SK-MEL-5 (cell line): ENCODE data around the gene CEP76. TPM values are rescaled to one million over a fixed set of nuclear protein-coding genes. Genes with fewer than 3 reads are reported as not detected.

Experiments
- DNase-seq: peaks from one replicate; pipeline ENCODE4 v3.0.0-alpha.2; 2016; ENCODE audit warnings: low read depth, low spot score
- in situ Hi-C: cut with HindIII; loops from 2 replicates; pipeline ENCODE4 v1.10.0; 2016; ENCODE audit warnings: low sequenced_read_pairs, high pct_unique_total_duplicates, low pct_unique_long_range_greater_than_20kb
- total RNA-seq: library from RNA; depleted of rRNA; stranded (reverse); fragments of >200 nt; shearing (Covaris generic); gene quantifications from 2 replicates; pipeline ENCODE4 v1.2.3, GENCODE V29; 2014

The CEP76 gene
- total RNA-seq, 1 experiment from 2014 or later: 12.6 TPM

DNA sequence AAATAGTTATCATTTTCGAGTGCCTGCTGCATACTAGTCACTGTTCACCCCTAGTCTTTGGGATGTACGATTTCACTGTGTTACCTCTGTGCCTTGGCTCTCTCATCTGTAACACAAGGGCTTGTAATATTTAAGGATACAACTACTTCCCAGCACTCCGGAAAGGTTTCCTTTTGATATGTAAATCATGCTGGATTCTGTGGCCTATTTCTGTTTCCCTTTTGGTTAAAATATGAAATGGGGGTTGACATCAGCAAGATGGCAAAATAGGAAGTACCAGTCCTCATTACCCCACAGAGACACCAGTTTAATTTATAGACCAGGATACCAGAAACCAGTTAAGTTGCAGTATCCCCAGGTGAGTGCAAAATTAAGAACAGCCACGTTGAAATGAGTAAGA, 23.8 kb upstream of the CEP76 start:
- in situ Hi-C loops: no loop called here
- DNase-seq: no peak

DNA sequence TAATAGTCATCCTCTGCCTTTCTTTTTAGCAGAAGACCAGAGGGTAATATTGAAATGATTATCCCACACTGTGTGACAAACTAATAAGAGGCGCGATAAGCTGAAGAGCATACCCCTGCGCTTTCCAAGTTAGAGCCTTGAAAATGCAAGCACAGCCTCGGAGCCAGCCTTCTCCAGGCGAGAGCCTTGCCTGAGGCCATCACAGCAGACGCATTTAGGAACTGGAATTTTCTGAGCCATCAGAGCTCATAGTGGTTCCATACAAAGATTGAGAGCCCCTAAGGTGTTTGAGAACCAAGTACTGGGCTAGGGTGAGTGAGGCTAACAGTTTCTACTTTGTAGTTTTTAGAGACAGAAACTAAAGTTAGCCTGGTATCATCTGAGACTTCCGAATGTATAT, 20.2 kb upstream of the CEP76 start:
- in situ Hi-C loops: no loop called here
- DNase-seq: no peak

- no peak for DNase-seq
These were observed 19.2 kb upstream of the CEP76 start for GRCh38 chr18:12721495-12722275.

DNA sequence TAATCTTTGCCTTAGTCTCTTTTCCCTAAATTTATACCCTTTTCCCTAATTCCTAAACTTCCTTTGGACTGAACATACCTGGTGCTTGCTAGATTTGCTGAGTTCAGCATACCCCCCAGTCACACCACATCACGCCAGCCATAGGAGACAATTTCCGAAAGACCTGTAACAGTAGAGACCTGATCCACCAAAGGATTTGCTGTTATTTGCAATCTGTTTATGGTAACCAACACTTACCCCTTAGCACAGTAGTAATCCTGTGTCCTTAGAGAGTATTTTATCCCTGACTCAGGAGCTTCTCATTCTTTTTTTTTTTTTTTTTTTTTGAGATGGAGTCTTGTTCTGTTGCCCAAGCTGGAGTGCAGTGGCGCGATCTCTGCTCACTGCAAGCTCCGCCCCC, 8.9 kb upstream of the CEP76 start:
- in situ Hi-C loops: no loop called here
- no peak for DNase-seq

More at GRCh38 chr18:12721495-12722275, 19.2 kb upstream of the CEP76 start:
- in situ Hi-C loops: no loop called here

DNA sequence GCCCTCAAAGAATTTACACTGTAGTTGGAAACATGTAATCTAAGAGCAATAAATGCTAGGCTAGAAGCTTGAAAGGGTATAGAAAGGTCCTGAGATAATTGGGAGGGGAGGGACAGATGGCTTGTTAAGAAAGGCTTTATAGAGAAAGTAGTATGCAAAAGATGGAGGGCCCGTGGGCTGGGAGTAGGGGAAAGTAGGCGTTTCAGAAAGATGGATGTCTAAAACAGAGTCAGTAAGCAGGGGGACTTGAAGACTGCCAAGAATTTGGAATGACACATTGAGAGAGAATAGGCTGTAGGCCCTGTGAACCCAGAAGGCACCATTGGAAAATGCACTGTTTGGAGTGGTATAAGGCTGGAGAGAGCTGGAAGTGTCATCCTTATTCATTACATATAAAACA, 1.1 kb upstream of the CEP76 start:
- in situ Hi-C loops: no loop called here
- peak; percentile 5 for DNase-seq

- in situ Hi-C loops: no loop called here
These were observed 609 bp upstream of the CEP76 start for GRCh38 chr18:12703096-12703567.

GRCh38 chr18:12701161-12701560, 1.4 kb downstream of the CEP76 start:
- no peak for DNase-seq
- in situ Hi-C loops: no loop called here

More at GRCh38 chr18:12703096-12703567, 609 bp upstream of the CEP76 start:
- DNase-seq: no peak

DNA sequence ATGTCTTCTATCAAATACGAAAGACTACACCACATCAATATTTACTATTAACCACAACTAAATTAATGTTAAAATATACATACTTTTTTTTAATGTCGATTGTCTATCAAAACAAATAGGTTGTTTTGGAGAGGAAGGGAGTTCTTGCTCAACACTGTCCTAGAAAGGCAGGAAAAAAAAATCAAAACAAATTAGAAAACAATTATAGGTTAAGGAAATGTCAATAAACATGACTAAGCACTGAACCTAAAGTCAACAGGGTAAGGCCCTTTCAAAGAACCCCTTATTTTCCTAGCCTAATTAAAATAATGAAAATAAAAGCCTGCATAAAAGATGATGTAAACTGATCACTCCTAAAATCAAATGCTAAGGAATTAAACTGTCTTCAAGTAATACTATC, 2.8 kb downstream of the CEP76 start:
- DNase-seq: no peak
- in situ Hi-C loops: no loop called here

GRCh38 chr18:12694032-12694431, 8.5 kb downstream of the CEP76 start:
- no peak for DNase-seq
- in situ Hi-C loops: no loop called here

GRCh38 chr18:12692206-12692605, 10.3 kb downstream of the CEP76 start:
- in situ Hi-C loops: no loop called here
- DNase-seq: no peak

- in situ Hi-C loops: no loop called here
- DNase-seq: no peak
These were observed 13.2 kb downstream of the CEP76 start for GRCh38 chr18:12689256-12689850.

GRCh38 chr18:12686100-12686499, 16.4 kb downstream of the CEP76 start:
- DNase-seq: peak; percentile 72

DNA sequence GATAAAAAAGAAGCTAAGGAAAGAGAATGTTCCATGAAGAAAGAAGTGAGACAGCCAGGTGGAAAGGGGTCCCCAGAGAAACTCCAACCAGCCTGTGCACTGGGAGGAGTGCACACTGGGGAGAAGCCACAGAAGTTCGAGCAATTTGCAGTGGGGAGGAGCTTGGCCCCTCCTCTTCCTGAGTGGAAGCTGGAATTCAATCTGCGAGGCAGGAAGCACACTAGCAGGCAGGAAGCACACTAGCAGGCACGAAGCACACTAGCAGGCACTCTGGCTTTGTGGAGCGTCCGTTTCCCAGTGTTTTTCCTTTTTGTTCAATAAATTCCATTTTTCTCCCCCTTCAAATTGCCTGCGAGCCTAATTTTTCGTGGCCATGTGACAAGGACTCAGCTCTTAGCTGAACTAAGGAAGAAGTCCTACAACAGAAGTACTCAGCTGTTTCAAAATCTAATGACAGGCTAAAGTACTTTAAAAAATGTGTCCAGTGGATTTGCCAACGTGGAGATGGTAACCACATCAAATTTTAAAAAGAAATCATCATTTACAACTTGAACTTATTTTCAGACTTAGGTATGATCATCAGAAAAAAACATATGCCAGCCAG, 23.2 kb downstream of the CEP76 start:
- DNase-seq: peak; percentile 70
- in situ Hi-C loops: no loop called here

More at GRCh38 chr18:12686100-12686499, 16.4 kb downstream of the CEP76 start:
- in situ Hi-C loops: no loop called here

DNA sequence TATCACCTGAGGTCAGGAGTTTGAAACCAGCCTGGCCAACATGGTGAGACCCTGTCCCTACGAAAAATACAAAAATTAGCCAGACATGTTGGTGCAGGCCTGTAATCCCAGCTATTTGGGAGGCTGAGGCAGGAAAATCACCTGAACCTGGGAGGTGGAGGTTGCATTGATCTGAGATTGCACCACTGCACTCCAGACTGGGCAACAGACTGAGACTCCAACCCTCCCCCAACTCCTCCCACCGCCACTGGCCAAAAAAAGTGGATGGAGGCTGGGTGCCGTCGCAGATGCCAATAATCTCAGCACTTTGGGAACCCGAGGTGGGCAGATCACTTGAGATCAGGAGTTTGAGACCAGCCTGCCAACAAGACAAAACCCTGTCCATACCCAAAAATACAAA, 34.5 kb downstream of the CEP76 start:
- in situ Hi-C loops: no loop called here
- no peak for DNase-seq

GRCh38 chr18:12659904-12660605, 42.5 kb downstream of the CEP76 start:
- in situ Hi-C loops: no loop called here
- peak; percentile 68 for DNase-seq

- in situ Hi-C loops: no loop called here
These were observed 43.9 kb downstream of the CEP76 start for GRCh38 chr18:12658426-12659138.

DNA sequence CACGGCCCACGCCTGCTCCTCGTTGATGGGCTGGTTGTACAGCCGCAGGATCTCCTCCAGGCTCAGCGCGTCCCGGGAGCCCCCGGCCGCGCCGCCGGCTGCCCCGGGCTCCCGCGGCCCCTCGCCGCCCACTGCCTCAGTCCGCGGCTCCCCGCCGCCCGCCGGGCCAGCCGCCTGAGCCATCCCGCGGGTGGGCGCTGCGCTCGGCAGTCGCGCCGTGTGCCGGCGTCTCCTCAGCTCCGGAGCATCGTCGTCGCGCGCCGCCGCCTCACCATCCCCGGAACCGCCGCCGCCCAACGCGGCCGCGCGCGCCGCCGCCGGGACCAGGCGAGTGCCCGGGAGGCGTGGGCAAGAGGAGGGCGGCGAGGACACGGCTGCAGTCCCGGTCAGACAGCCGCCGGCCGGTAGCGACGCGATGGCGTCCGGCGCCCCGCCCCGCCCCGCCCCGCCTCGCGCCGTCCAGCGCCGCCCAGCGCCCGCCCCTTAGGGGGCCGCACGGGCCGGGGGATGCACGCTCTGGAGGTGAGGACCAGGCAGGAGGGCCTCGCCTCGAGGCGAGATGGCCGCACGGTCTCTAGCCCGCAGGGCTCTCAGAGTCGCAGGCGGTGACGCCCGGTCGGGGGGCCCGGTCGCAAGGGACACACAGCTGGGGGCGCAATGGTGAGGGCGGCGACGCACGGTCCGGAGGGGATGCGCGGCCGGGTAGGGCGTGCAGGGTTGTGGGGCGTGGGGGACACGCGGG, 44.7 kb downstream of the CEP76 start, which contains the start of gene SPIRE1:
Gene SPIRE1 (minus strand): TSS at position 424 of the 742 bp plus-strand sequence. CDS start 241 bp downstream, at position 183.
- peak; percentile 75 for DNase-seq
- in situ Hi-C loops: no loop called here

More at GRCh38 chr18:12658426-12659138, 43.9 kb downstream of the CEP76 start:
- DNase-seq: peak; percentile 47
